Kidney epithelial cell (primary cell): ENCODE results near the gene IL36B. TPM values are rescaled to one million over a fixed set of nuclear protein-coding genes. Genes with fewer than 3 reads are reported as not detected.

ENCODE experiments used
- DNase-seq: peaks from one replicate; pipeline ENCODE4 v3.0.0-alpha.2; 2010; ENCODE audit warnings: low read depth
- H3K27me3 ChIP-seq: 2 replicates; pipeline ENCODE4 v1.6.0; 2011; ENCODE audit warnings: low read length; ENCODE audit not compliant: control insufficient read depth, insufficient read depth
- H3K36me3 ChIP-seq: 2 replicates; pipeline ENCODE4 v1.5.1; 2011; ENCODE audit warnings: low read length; ENCODE audit not compliant: control insufficient read depth, insufficient read depth
- H3K4me3 ChIP-seq: 2 replicates; pipeline ENCODE4 v1.5.1; 2011; ENCODE audit warnings: low read depth, mild to moderate bottlenecking, control low read depth, low read length
- CTCF ChIP-seq: IDR thresholded peaks from 2 replicates; pipeline ENCODE4 v1.5.1; 2011; ENCODE audit warnings: mild to moderate bottlenecking, moderate library complexity, low read length, control low read depth, inconsistent platforms; ENCODE audit not compliant: insufficient read depth, poor library complexity, severe bottlenecking
- total RNA-seq: library from RNA; depleted of rRNA; stranded (reverse); fragments of >200 nt; gene quantifications from 2 replicates; pipeline ENCODE4 v1.2.3, GENCODE V29; 2015

The IL36B gene
- total RNA-seq, 1 donor from 2014 or later, result not detected

GRCh38 chr2:113058998-113059960 is 6.6 kb upstream of the IL36B start, which contains the start of gene IL36RN:
IL36RN (plus strand) TSS chr2:113059198; CDS start chr2:113059439, 241 bp downstream.
- Histone ChIP-seq H3K36me3 (no peaks in the 10 kb centered on the region), H3K27me3 (peaks cover 4% of the 10 kb centered on the region), H3K4me3 (no peak within 1 kb of the TSS)
- no peak for TF ChIP-seq CTCF
- DNase-seq, result no peak

GRCh38 chr2:113058411-113058994 is 5.8 kb upstream of the IL36B start:
- TF ChIP-seq CTCF, result no peak
- H3K27me3 ChIP-seq, result peaks cover 4% of the 10 kb centered on the region
- H3K36me3 ChIP-seq, result no peaks in the 10 kb centered on the region
- no peak overlapping the region for H3K4me3 ChIP-seq
- no peak for DNase-seq

- H3K4me3 ChIP-seq, result no peak overlapping the region
- no peaks in the 10 kb centered on the region for H3K36me3 ChIP-seq
- peaks cover 3% of the 10 kb centered on the region for H3K27me3 ChIP-seq
- no peak for TF ChIP-seq CTCF
- DNase-seq, result no peak
Measured at GRCh38 chr2:113057117-113057516, 4.5 kb upstream of the IL36B start.

- Histone ChIP-seq H3K27me3 (no peaks in the 10 kb centered on the region), H3K36me3 (no peaks in the 10 kb centered on the region), H3K4me3 (no peak overlapping the region)
- no peak for TF ChIP-seq CTCF
- no peak for DNase-seq
Measured at GRCh38 chr2:113056521-113056920, 3.9 kb upstream of the IL36B start.

- H3K4me3 ChIP-seq, result no peak overlapping the region
- H3K27me3 ChIP-seq, result no peaks in the 10 kb centered on the region
- no peak for DNase-seq
- no peaks in the 10 kb centered on the region for H3K36me3 ChIP-seq
- TF ChIP-seq CTCF, result no peak
Measured at GRCh38 chr2:113054066-113054465, 1.4 kb upstream of the IL36B start.

- no peak overlapping the region for H3K4me3 ChIP-seq
- H3K27me3 ChIP-seq, result no peaks in the 10 kb centered on the region
- no peak for DNase-seq
- no peak for TF ChIP-seq CTCF
- no peaks in the 10 kb centered on the region for H3K36me3 ChIP-seq
Measured at GRCh38 chr2:113053666-113054065, 999 bp upstream of the IL36B start.
